ENCODE results near the gene IFNAR2.
"Not testable (repeated sequence)": the region's sequence is repeated elsewhere in the genome, so short reads cannot be mapped to it uniquely, and the experiment has no call there.

Gene IFNAR2

GRCh38 chr21:33245289-33245918 is 15.7 kb downstream of the IFNAR2 start:
- no peak for DNase-seq

DNA sequence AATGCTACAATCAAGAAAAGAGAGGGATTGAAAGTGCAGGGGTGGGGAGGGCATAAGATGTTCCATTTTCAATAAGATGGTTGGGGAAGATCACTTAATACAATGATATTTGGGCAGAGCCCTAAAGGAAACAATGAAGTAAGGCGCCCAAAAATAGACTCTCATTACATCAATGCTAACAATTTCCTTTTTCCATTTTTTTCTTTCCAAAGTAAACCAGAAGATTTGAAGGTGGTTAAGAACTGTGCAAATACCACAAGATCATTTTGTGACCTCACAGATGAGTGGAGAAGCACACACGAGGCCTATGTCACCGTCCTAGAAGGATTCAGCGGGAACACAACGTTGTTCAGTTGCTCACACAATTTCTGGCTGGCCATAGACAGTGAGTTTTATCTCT is 16.8 kb downstream of the IFNAR2 start:
- DNase-seq: no peak

GRCh38 chr21:33246963-33247362 is 17.2 kb downstream of the IFNAR2 start:
- no peak for DNase-seq

- DNase-seq: no peak
Measured at GRCh38 chr21:33247599-33247998, 17.9 kb downstream of the IFNAR2 start.

DNA sequence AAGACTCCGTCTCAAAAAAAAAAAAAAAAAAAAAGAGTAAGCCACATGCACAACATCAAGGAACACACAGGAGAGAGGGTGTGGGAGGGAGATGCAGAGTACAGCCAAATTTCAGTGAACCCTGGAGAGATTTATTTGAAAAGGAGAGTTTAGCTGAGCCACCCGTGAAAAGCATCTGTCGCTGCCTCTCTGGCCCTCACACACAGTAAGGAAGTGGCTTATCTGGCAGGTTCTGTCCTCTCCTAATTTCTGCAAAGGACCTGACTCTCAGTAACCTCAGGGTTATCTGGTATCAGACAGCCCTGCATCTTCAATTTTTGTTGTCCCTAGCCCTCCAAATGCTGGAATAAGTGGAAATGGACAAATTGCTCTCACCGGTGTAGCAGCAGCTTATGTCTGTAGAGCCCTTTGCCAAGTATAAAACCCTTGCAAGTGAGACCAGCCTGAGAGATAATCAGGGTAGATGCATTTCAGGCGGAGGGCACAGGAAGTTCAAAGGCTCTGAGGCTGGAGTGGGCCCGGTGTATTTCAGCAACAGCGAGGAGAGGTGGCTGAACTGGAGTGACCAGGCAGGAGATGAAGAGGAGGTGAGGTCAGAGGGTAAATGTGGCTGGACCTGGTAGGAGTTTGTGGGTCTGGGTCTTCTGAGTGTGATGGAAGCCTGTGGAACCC is 19.7 kb downstream of the IFNAR2 start:
- no peak for DNase-seq

GRCh38 chr21:33251119-33251518 is 21.4 kb downstream of the IFNAR2 start:
- no peak for DNase-seq

DNA sequence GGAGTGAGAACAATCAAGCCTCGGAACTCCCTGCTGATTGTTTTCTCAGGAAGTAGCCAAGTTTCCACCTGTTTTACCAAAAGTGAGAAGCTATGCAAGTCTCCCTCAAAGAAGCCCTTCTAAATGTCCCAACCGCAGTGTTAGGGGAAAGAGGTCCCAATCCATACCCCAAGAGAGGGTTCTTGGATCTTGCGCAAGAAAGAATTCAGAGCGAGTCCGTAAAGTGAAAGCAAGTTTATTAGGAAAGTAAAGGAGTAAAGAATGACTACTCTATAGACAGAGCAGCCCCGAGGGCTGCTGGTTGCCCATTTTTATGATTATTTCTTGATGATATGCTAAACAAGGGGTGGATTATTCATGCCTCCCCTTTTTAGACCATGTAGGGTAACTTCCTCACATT is 23.6 kb downstream of the IFNAR2 start:
- not testable (repeated sequence) for DNase-seq

DNA sequence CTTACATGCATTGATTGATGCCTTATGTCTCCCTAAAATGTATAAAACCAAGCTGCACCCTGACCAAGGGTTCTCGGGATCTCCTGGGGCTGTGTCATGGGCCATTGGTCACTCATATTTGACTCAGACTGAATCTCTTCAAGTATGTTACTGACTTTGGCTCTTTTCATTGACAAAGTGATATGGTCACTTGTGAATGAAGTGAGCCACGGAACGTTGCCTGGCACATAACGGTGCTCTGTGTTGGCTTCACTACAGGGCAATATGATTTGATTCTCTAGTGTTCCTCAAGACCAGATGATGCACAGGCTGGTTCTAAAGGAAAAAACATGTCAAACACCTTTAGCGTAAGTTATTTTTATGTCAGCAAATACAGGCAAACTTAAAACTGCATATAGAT is 25.0 kb downstream of the IFNAR2 start:
- peak; percentile 36 for DNase-seq

DNA sequence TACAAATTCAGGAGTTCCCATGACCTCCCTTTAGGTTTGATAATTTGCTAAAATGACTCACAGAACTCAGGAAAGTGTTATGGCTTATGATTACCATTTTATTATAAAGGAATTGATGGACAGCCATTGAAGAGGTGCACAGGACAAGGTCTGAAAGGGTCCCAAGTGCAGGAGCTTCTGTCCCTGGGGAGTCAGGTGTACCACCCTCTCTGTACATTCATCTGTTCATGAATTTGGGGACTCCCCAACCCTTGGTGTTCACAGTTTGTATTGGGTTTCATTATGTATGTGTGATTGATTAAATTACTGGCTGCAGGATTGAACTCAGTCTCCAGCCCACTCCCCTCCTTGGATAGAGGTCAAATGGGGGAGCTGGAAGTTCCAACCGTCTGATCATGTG is 25.7 kb downstream of the IFNAR2 start:
- DNase-seq: no peak

DNA sequence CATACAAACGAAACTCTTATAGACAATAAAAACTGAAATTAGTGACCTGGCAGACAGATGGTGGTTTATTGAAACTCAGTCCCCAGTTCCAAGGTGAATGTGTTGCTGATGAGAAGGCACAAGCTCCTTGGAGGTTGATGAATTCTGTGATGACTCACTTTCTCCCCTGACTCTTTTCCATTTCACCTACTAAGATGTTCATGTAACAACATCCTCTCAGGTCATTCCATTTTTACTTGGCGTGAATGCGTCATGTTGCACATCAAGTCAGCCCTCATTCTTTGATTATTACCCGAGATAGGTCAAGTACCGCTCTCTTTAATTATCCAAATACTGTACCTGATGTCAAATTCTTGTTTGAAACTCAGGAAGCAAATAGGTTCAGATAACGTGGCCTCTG is 26.3 kb downstream of the IFNAR2 start:
- DNase-seq: no peak

- no peak for DNase-seq
Measured at GRCh38 chr21:33257094-33257803, 27.5 kb downstream of the IFNAR2 start.

DNA sequence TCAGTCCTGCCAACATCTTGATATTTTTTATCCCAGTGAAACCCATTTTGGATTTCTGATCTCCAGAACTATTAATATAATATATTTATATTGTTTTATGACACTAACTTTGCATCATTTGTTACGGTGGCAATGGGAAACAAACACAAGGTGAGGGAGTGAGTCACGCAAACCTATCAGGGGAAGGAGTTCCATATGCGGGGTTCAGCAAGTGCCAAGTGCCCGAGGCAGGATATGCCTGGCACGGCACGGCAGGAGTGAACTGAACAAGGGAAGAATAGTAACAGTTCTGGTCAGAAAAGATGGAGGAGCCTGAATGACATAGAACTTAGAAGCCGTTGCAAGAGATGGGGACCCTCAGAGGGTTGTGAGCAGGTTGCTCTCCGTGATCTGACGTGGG is 28.7 kb downstream of the IFNAR2 start:
- DNase-seq: no peak

DNA sequence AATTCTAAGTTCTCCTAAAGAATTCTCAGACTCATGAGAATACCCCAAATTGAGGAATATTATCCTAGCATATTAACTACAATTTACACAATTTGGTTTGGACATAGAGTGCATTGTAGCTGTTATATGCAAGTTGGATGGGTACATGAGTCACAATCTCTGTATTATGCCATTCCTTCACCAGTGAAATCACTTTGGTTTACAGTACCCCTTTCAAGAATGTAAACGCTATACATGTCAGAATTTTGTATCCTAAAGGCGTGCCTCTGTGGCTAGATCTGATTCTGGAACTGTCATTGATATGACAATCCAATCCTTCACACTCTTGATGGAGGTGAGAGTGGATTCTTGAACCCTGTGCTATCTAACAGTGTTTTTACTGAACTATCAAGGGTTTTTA is 29.7 kb downstream of the IFNAR2 start:
- DNase-seq: no peak

DNA sequence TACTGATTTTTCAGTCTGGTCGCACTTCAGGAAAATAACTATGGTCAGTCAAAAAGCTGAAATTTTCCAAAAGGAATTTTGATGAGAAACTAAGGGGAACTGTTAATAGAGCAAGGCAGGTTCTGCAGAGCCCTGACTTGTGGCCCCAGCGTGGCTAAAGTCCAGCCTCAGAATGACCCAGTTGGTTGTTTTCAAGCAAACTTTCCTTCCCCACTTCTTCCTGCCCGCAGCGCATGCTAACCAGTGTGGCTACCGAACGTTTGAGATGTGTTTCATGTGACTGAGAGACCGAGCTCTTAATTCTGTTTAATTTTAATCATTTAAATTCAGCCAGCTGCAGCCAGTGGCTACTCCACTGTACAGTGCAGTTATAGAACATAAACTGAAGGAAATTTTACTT is 30.3 kb downstream of the IFNAR2 start:
- no peak for DNase-seq

- DNase-seq: no peak
Measured at GRCh38 chr21:33261635-33262034, 31.9 kb downstream of the IFNAR2 start.

DNA sequence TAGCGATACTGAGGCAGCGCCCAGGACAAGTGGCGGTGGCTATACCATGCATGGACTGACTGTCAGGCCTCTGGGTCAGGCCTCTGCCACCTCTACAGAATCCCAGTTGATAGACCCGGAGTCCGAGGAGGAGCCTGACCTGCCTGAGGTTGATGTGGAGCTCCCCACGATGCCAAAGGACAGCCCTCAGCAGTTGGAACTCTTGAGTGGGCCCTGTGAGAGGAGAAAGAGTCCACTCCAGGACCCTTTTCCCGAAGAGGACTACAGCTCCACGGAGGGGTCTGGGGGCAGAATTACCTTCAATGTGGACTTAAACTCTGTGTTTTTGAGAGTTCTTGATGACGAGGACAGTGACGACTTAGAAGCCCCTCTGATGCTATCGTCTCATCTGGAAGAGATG is 33.2 kb downstream of the IFNAR2 start:
- DNase-seq: no peak

- no peak for DNase-seq
Measured at GRCh38 chr21:33264561-33264960, 34.8 kb downstream of the IFNAR2 start.

DNA sequence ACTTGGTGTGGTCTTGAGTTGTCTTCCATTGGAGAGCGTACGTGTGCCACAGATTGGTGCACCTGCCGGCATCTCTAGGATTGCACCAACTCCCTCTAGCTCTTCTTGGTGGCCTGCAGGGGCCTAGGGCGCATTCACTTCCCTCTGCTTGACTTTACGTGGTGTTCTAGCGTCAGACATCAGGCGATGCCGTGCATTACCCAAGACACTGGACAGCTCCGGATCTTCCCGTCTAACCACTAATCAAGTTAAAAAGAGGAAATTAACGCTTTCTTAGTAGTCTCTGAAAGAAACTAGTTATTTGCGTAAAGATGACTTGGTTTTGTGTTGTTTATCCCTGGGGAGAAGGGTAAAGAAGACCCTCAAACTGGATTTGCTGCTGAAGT is 35.9 kb downstream of the IFNAR2 start:
- DNase-seq: no peak

- peak; percentile 54 for DNase-seq
Measured at GRCh38 chr21:33266050-33266788, 36.5 kb downstream of the IFNAR2 start, which contains the start of gene IL10RB. Gene IL10RB, plus strand, starts transcription at chr21:33266367. Its CDS starts 99 bp downstream, at chr21:33266466.

GRCh38 chr21:33266789-33267135 is 37.0 kb downstream of the IFNAR2 start:
- DNase-seq: no peak

GRCh38 chr21:33267250-33267649 is 37.5 kb downstream of the IFNAR2 start:
- no peak for DNase-seq

GRCh38 chr21:33268393-33268736 is 38.6 kb downstream of the IFNAR2 start:
- DNase-seq: no peak

GRCh38 chr21:33268737-33269441 is 39.2 kb downstream of the IFNAR2 start:
- peak; percentile 66 for DNase-seq
